Liver (tissue), 9 donors: ENCODE measurements around the gene AFF2. TPM values are rescaled to one million over a fixed set of nuclear protein-coding genes. Genes with fewer than 3 reads are reported as not detected.

Experiments
- DNase-seq: peaks from one replicate; pipeline ENCODE4 v3.0.0-alpha.2; 2017; ENCODE audit warnings: low spot score
- H3K27ac ChIP-seq, 2 donors: one replicate each; pipeline ENCODE4 v1.7.0; 2013; ENCODE audit warnings: inconsistent platforms in 2 of 2, low read length in 2 of 2, control low read depth in 1 of 2, low read depth in 1 of 2, mild to moderate bottlenecking in 1 of 2
- H3K27me3 ChIP-seq, 4 donors: one replicate each; pipeline versions ENCODE4 v1.6.1 to v1.7.0; 2013; ENCODE audit warnings: low read length in 3 of 4, inconsistent platforms in 1 of 4, mild to moderate bottlenecking in 1 of 4, moderate library complexity in 1 of 4; ENCODE audit not compliant: control insufficient read depth in 4 of 4, insufficient read depth in 4 of 4
- H3K36me3 ChIP-seq, 4 donors: one replicate each; pipeline versions ENCODE4 v1.6.1 to v1.7.0; 2013; ENCODE audit warnings: low read length in 3 of 4, mild to moderate bottlenecking in 3 of 4, low read depth in 1 of 4, moderate library complexity in 1 of 4; ENCODE audit not compliant: control insufficient read depth in 4 of 4, insufficient read depth in 3 of 4
- H3K4me1 ChIP-seq, 4 donors: one replicate each; pipeline versions ENCODE4 v1.6.1 to v1.7.0; 2013; ENCODE audit warnings: low read length in 3 of 4, mild to moderate bottlenecking in 3 of 4, moderate library complexity in 1 of 4; ENCODE audit not compliant: control insufficient read depth in 4 of 4, insufficient read depth in 4 of 4
- H3K4me3 ChIP-seq, 3 donors: one replicate each; pipeline versions ENCODE4 v1.6.1 to v1.7.0; 2013; ENCODE audit warnings: low read length in 3 of 3, control low read depth in 1 of 3, low read depth in 1 of 3, mild to moderate bottlenecking in 1 of 3
- H3K9ac ChIP-seq, 2 donors: one replicate each; pipeline ENCODE4 v1.7.0; 2013; ENCODE audit warnings: low read length in 2 of 2, mild to moderate bottlenecking in 2 of 2, moderate library complexity in 2 of 2, control low read depth in 1 of 2, low read depth in 1 of 2
- H3K9me3 ChIP-seq, 4 donors: one replicate each; pipeline versions ENCODE4 v1.6.1 to v1.7.0; 2013; ENCODE audit warnings: low read length in 3 of 4; ENCODE audit not compliant: control insufficient read depth in 4 of 4
- CTCF ChIP-seq: fragments of 150-350 bp; IDR thresholded peaks from 2 replicates; pipeline ENCODE4 v1.5.1; 2017; ENCODE audit warnings: improper control_type of control experiment, low read depth, low read length; ENCODE audit not compliant: missing input control
- EGR1 ChIP-seq, 2 donors: IDR thresholded peaks; 2 replicates each; pipeline ENCODE4 v1.6.1; 2016 to 2018; ENCODE audit warnings: antibody characterized with exemption in 2 of 2, low read depth in 2 of 2
- FOXA1 ChIP-seq: IDR thresholded peaks from 2 replicates; pipeline ENCODE4 v1.6.1; 2016; ENCODE audit warnings: antibody characterized with exemption
- FOXA2 ChIP-seq: IDR thresholded peaks from 2 replicates; pipeline ENCODE4 v1.6.1; 2016; ENCODE audit warnings: antibody characterized with exemption
- GABPA ChIP-seq, 2 donors: IDR thresholded peaks in 1 of 2; conservative IDR thresholded peaks in 1 of 2; 2 replicates each; pipeline ENCODE4 v1.6.1; 2016; ENCODE audit warnings: antibody characterized with exemption in 2 of 2, mild to moderate bottlenecking in 1 of 2, moderate library complexity in 1 of 2
- HNF4A ChIP-seq, 2 donors: conservative IDR thresholded peaks; 2 replicates each; pipeline ENCODE4 v1.6.1; 2016; ENCODE audit warnings: antibody characterized with exemption in 2 of 2, mild to moderate bottlenecking in 2 of 2
- HNF4G ChIP-seq: IDR thresholded peaks from 2 replicates; pipeline ENCODE4 v1.6.1; 2016; ENCODE audit warnings: antibody characterized with exemption
- JUND ChIP-seq, 2 donors: IDR thresholded peaks; 2 replicates each; pipeline ENCODE4 v1.6.1; 2016; ENCODE audit warnings: antibody characterized with exemption in 2 of 2
- NR2F2 ChIP-seq: IDR thresholded peaks from 2 replicates; pipeline ENCODE4 v1.6.1; 2016; ENCODE audit warnings: antibody characterized with exemption
- RAD21 ChIP-seq, 2 donors: IDR thresholded peaks; 2 replicates each; pipeline ENCODE4 v1.6.1; 2016; ENCODE audit warnings: antibody characterized with exemption in 2 of 2, mild to moderate bottlenecking in 2 of 2
- RXRA ChIP-seq, 2 donors: IDR thresholded peaks; 2 replicates each; pipeline ENCODE4 v1.6.1; 2017 to 2018; ENCODE audit warnings: antibody characterized with exemption in 2 of 2, mild to moderate bottlenecking in 1 of 2
- SP1 ChIP-seq: IDR thresholded peaks from 2 replicates; pipeline ENCODE4 v1.6.1; 2018; ENCODE audit warnings: antibody characterized with exemption, mild to moderate bottlenecking
- TAF1 ChIP-seq: conservative IDR thresholded peaks from 2 replicates; pipeline ENCODE4 v1.6.1; 2016; ENCODE audit warnings: antibody characterized with exemption, mild to moderate bottlenecking
- YY1 ChIP-seq: IDR thresholded peaks from 2 replicates; pipeline ENCODE4 v1.6.1; 2016; ENCODE audit warnings: antibody characterized with exemption, mild to moderate bottlenecking
- ZBTB33 ChIP-seq: IDR thresholded peaks from 2 replicates; pipeline ENCODE4 v1.6.1; 2016; ENCODE audit warnings: antibody characterized with exemption
- WGBS: extraction: QIAGEN DNeasy Blood & Tissue Kit; methylation state at CpG from one replicate; pipeline ENCODE4 v1.1.7; 2013; 5-methylcytosine and 5-hydroxymethylcytosine counted together
- polyA plus RNA-seq, 2 donors: library from polyadenylated mRNA; stranded (reverse) in 1 of 2; unstranded in 1 of 2; fragments of 200-250 nt in 1 of 2; fragments of >200 nt in 1 of 2; fragmentation: Nextera tagmentation in 1 of 2; extraction: Ambion mirVana in 1 of 2; gene quantifications; one replicate each; pipeline versions ENCODE4 v1.2.1 to v1.2.3, GENCODE V29; 2013 to 2015
- total RNA-seq, 2 donors: library from RNA; depleted of rRNA; stranded (reverse); fragments of >200 nt; gene quantifications; one replicate each; pipeline ENCODE4 v1.2.3, GENCODE V29; 2014
- TF ChIP-seq, protein P1 (sequence below): IDR thresholded peaks from 2 replicates; pipeline ENCODE4 v1.6.1; 2016; ENCODE audit warnings: antibody characterized with exemption
- TF ChIP-seq, protein P2 (sequence below): IDR thresholded peaks from 2 replicates; pipeline ENCODE4 v1.6.1; 2016; ENCODE audit warnings: antibody characterized with exemption, mild to moderate bottlenecking
- donor health status: healthy.
- donor health status: healthy.
- donor health status: healthy.
- donor health status: healthy.
- donor health status: healthy.

Gene AFF2
- total and polyA plus RNA-seq, 4 donors, result 0.01 to 1.6 (median 0.50) TPM; not detected in 1

- WGBS, result 79% methylated on average over 4 of the region's 4 CpGs
- no peak for DNase-seq
- no peaks in the 10 kb centered on the region for H3K9me3 ChIP-seq
- H3K4me1 ChIP-seq, result no peaks in the 10 kb centered on the region
- H3K27ac ChIP-seq, result no peak overlapping the region
- TF ChIP-seq, protein P1, sequence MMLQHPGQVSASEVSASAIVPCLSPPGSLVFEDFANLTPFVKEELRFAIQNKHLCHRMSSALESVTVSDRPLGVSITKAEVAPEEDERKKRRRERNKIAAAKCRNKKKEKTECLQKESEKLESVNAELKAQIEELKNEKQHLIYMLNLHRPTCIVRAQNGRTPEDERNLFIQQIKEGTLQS, result no peak
- TF ChIP-seq GABPA (IDR thresholded peaks at IDR 0.05 in 1 of 2, conservative IDR thresholded peaks at IDR 0.05 in 1 of 2) (no peak), YY1 (no peak), RXRA (IDR thresholded peaks at IDR 0.05) (no peak), FOXA2 (no peak), JUND (IDR thresholded peaks at IDR 0.05) (no peak), CTCF (no peak), RAD21 (IDR thresholded peaks at IDR 0.05) (no peak), TAF1 (no peak), EGR1 (IDR thresholded peaks at IDR 0.05; ENCODE audit: low read depth in 2 of 2) (no peak), ZBTB33 (no peak), HNF4A (conservative IDR thresholded peaks at IDR 0.05) (no peak), FOXA1 (no peak)
- H3K27me3 ChIP-seq, result peaks cover 0 to 4% (median 0%) of the 10 kb centered on the region in 4 donors
- no peak overlapping the region for H3K4me3 ChIP-seq
- H3K9ac ChIP-seq, result no peak overlapping the region
- no peaks in the 10 kb centered on the region for H3K36me3 ChIP-seq
Observed at GRCh38 chrX:148813967-148814366, 313.6 kb downstream of the AFF2 start.

DNA sequence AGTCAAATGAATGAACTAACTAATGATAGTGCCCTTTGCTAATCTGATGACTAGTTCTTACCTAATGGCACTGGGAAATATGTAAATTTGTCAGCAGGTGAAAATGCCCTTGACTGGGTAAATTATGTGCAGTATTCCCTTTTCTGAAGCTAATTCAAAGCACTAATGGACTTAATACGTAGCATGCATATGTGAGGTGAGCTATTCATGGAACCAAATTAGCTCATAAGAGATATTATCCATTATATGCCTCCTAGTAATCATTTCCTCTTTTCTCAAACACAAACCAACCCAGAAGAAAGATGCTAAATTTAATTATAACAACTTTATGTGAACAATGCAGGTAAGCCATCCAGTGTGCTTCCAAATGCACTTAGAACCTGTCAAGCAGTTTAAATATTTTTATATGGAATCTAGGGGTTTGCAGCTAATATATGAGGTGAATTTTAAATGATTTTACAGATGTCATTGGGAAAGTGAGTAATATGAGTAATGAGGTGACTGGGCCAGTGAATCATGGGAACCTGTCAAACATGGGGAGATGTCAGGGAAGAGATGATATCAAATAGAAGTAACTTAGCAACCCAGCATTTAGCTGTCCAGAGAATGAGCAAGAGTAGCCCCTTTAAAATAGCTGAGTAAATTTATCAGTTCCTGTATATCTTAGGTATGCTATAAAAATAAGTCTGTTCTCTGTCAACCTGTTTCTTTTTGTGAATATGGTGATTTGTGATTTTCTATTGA is 315.0 kb downstream of the AFF2 start:
- Histone ChIP-seq H3K27me3 (peaks cover 0 to 4% (median 0%) of the 10 kb centered on the region in 4 donors), H3K4me1 (no peaks in the 10 kb centered on the region), H3K27ac (no peak overlapping the region), H3K36me3 (no peaks in the 10 kb centered on the region), H3K9ac (no peak overlapping the region), H3K4me3 (no peak overlapping the region), H3K9me3 (no peaks in the 10 kb centered on the region)
- no peak for DNase-seq
- 65% methylated on average over 1 of the region's 1 CpG for WGBS
- TF ChIP-seq TAF1, result no peak
- TF ChIP-seq FOXA2, result no peak
- no peak for TF ChIP-seq FOXA1
- no peak for TF ChIP-seq GABPA (IDR thresholded peaks at IDR 0.05 in 1 of 2, conservative IDR thresholded peaks at IDR 0.05 in 1 of 2)
- no peak for TF ChIP-seq YY1
- no peak for TF ChIP-seq CTCF
- no peak for TF ChIP-seq NR2F2
- no peak for TF ChIP-seq JUND (IDR thresholded peaks at IDR 0.05)
- TF ChIP-seq HNF4G, result no peak
- TF ChIP-seq SP1, result no peak
- TF ChIP-seq HNF4A (conservative IDR thresholded peaks at IDR 0.05), result no peak
- TF ChIP-seq, protein P2, sequence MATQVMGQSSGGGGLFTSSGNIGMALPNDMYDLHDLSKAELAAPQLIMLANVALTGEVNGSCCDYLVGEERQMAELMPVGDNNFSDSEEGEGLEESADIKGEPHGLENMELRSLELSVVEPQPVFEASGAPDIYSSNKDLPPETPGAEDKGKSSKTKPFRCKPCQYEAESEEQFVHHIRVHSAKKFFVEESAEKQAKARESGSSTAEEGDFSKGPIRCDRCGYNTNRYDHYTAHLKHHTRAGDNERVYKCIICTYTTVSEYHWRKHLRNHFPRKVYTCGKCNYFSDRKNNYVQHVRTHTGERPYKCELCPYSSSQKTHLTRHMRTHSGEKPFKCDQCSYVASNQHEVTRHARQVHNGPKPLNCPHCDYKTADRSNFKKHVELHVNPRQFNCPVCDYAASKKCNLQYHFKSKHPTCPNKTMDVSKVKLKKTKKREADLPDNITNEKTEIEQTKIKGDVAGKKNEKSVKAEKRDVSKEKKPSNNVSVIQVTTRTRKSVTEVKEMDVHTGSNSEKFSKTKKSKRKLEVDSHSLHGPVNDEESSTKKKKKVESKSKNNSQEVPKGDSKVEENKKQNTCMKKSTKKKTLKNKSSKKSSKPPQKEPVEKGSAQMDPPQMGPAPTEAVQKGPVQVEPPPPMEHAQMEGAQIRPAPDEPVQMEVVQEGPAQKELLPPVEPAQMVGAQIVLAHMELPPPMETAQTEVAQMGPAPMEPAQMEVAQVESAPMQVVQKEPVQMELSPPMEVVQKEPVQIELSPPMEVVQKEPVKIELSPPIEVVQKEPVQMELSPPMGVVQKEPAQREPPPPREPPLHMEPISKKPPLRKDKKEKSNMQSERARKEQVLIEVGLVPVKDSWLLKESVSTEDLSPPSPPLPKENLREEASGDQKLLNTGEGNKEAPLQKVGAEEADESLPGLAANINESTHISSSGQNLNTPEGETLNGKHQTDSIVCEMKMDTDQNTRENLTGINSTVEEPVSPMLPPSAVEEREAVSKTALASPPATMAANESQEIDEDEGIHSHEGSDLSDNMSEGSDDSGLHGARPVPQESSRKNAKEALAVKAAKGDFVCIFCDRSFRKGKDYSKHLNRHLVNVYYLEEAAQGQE, result no peak
